ENCODE data around the gene TAF8.

DNA sequence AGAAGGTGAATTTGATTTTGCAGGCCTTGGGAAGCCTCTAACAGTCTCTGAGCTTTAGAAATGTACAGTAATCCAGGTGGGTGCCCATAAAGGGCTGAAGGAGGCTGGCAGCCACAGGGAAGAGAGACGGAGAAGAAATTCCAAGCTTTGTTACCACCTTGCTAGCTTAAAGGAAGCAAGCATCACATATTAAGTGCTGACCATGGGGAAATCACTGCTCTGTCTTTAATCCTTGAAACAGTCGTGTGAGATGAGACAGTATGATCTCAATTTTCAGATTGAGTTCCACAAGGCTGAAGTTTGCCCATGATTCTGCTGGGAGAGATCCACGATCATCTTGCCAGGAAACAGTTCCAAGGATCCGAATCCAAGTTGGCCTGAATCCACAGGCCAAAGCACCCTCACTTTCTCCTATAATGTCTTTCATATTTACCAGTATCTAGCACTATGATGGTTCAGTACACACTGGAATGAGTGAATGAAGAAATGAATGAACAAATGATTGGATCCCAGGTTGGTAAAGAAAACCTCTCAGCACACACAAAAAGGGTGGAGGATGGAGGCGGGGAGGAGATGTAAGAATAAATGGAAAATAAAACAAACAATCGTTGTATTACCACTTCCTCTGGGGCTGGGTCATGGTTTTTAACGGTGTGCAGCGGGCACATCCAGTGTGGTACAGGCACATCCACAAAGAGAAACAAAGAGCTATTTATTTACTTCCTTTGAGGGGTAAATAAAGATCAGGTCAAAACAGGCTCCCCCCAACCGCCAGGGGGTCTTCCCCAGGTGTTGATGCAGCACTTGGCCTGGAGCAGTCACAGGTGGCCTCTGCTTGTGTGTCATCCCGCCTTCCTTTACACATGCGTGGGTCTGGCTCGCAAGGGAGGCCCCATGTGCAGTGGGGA, 28.2 kb upstream of the TAF8 start:
- no peak for TF ChIP-seq CTCF (conservative IDR thresholded peaks at IDR 0.05)
- no peak for TF ChIP-seq EZH2 (IDR thresholded peaks at IDR 0.05; ENCODE audit: low read depth)

Data from PC-9 (cell line).